Urinary bladder (tissue), 4 donors: ENCODE results near the gene ANLN. TPM values are rescaled to one million over a fixed set of nuclear protein-coding genes. Genes with fewer than 3 reads are reported as not detected.
"Not testable (repeated sequence)": the region's sequence is repeated elsewhere in the genome, so short reads cannot be mapped to it uniquely, and the experiment has no call there.

Experiments used
- DNase-seq: peaks from one replicate; pipeline ENCODE4 v3.0.0-alpha.2; 2015; ENCODE audit errors: extremely low spot score
- H3K27ac ChIP-seq: one replicate; pipeline ENCODE4 v1.5.1; 2013; ENCODE audit warnings: low read depth, mild to moderate bottlenecking, moderate library complexity
- H3K36me3 ChIP-seq: one replicate; pipeline ENCODE4 v1.6.1; 2013; ENCODE audit warnings: mild to moderate bottlenecking, moderate library complexity; ENCODE audit not compliant: insufficient read depth
- H3K4me1 ChIP-seq: one replicate; pipeline ENCODE4 v1.6.1; 2013; ENCODE audit warnings: mild to moderate bottlenecking, moderate library complexity; ENCODE audit not compliant: insufficient read depth
- H3K4me3 ChIP-seq: one replicate; pipeline ENCODE4 v1.5.1; 2013; ENCODE audit warnings: low read depth, low read length
- WGBS: extraction: QIAGEN DNeasy Blood & Tissue Kit; methylation state at CpG from one replicate; pipeline ENCODE4 v1.1.7; 2013; 5-methylcytosine and 5-hydroxymethylcytosine counted together
- polyA plus RNA-seq: library from polyadenylated mRNA; stranded (reverse); fragments of 200-250 nt; gene quantifications from one replicate; pipeline ENCODE4 v1.2.3, GENCODE V29; 2013
- total RNA-seq: library from RNA; depleted of rRNA; stranded (reverse); fragments of >200 nt; gene quantifications from one replicate; pipeline ENCODE4 v1.2.3, GENCODE V29; 2014
- donor health status: healthy with polysubstance abuse.
- donor health status: healthy.

The ANLN gene
- total and polyA plus RNA-seq, 2 donors: 1.4 to 66.0 TPM

- no peaks in the 10 kb centered on the region for H3K36me3 ChIP-seq
- H3K27ac ChIP-seq: no peak overlapping the region
- DNase-seq: no peak
- H3K4me3 ChIP-seq: no peak overlapping the region
- H3K4me1 ChIP-seq: no peaks in the 10 kb centered on the region
- 71% methylated on average over 12 of the region's 12 CpGs for WGBS
Measured at GRCh38 chr7:36473454-36474282, 84.0 kb downstream of the ANLN start.

DNA sequence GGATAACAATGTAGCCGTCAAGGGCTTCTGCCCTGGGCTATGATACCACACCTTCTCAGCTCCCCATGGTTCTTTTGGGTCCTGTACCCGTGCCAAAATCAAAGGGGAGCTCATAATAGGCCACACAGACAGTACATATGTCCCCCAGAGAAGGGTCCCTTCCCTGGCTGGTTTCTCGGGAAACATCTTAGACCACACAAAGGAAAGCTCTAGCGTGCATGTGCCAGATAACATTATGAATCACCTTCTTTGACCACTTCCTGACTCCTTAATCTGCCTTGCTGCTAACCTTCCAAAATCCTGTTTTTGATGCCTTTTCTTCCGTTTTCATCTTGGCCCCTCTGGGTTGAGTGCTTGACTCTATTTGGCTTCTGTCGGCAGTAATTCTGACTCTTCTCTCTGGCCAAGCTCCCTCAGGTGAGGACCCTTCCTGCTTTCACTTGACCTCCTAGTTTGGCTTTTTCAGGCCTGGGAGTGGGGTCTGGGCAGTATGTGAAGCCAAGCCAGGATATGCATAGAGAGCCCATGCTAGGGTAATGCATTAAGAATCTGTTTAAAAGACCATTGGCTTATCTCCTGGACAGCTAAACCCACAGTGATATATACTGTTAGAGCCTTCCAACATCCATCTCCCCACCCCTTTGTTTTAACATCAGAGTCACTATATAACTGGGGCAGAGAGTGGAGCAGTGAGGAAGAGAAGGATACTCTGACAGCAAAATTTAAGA lies 84.8 kb downstream of the ANLN start:
- 58% methylated on average over 6 of the region's 6 CpGs for WGBS
- no peak for DNase-seq
- H3K4me3 ChIP-seq: no peak overlapping the region
- H3K27ac ChIP-seq: no peak overlapping the region
- H3K4me1 ChIP-seq: no peaks in the 10 kb centered on the region
- H3K36me3 ChIP-seq: no peaks in the 10 kb centered on the region

- Histone ChIP-seq H3K4me3 (no peak overlapping the region), H3K4me1 (no peaks in the 10 kb centered on the region), H3K27ac (no peak overlapping the region), H3K36me3 (no peaks in the 10 kb centered on the region)
- DNase-seq: no peak
Measured at GRCh38 chr7:36475011-36475342, 85.3 kb downstream of the ANLN start.

DNA sequence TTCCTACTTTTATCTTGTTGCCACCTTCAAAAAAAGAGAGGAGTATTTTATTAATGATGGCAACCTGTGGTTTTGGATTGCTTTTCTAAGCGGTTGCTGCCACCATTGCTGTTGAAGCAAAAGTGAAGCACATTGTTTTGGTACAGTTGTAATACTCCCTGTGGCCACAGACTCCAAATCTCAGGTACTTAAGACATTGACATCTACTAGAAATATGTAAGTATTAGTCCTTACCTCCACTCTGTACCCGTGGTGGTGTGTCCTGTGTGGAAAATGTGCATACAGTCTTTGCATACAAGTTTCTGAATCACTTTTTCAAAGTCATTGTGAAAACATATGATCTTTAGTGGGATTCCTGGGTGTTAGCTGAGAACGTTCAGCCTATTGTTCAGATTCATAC lies 85.7 kb downstream of the ANLN start:
- H3K27ac ChIP-seq: no peak overlapping the region
- DNase-seq: no peak
- H3K36me3 ChIP-seq: no peaks in the 10 kb centered on the region
- no peaks in the 10 kb centered on the region for H3K4me1 ChIP-seq
- WGBS: 87% methylated on average over 3 of the region's 3 CpGs
- H3K4me3 ChIP-seq: no peak overlapping the region

DNA sequence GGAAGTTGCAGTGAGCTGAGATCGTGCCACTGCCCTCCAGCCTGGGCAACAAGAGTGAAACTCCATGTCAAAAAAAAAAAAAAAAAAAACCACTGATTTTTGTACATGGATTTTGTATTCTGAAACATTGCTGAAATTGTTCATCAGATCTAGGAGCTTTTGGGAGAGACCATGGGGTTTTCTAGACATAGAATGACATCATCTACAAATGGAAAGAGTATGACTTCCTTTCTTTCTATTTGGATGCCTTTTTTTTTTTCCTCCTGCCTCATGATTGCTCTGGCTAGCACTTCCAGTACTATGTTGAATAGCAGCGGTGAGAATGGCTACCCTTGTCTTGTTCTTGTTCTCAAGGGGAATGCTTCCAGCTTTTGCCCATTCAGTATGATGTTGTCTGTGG lies 89.1 kb downstream of the ANLN start:
- H3K4me1 ChIP-seq: no peaks in the 10 kb centered on the region
- H3K4me3 ChIP-seq: no peak overlapping the region
- DNase-seq: no peak
- H3K36me3 ChIP-seq: no peaks in the 10 kb centered on the region
- WGBS: 84% methylated on average over 2 of the region's 2 CpGs
- H3K27ac ChIP-seq: no peak overlapping the region

- not testable (repeated sequence) for H3K27ac ChIP-seq, H3K36me3 ChIP-seq, H3K4me3 ChIP-seq, H3K4me1 ChIP-seq, DNase-seq
- WGBS: 77% methylated on average over 4 of the region's 4 CpGs
Measured at GRCh38 chr7:36483853-36484252, 94.2 kb downstream of the ANLN start.

GRCh38 chr7:36484265-36484664 lies 94.6 kb downstream of the ANLN start:
- Histone ChIP-seq H3K4me3 (no peak overlapping the region), H3K36me3 (no peaks in the 10 kb centered on the region), H3K4me1 (no peaks in the 10 kb centered on the region), H3K27ac (no peak overlapping the region)
- WGBS: 57% methylated on average over 8 of the region's 8 CpGs
- DNase-seq: no peak

DNA sequence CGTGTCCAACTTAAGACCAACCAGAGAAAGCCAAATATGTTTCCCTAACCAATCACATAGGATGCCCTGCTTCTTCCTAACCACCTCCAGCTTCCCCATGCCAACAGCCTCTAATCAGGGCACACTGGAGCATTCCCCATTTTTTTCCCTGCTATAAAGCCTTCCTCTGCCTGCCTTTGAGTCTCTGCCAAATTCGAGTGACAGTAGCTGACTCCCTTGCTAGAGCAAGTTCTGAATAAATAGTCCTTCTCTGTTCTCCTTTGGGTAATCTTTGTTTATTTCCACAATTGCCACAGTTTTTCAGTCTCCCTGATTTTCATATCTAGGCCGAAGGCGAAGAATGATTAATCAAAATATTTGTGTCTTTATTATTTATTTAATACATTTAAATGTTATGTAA lies 96.7 kb downstream of the ANLN start:
- H3K36me3 ChIP-seq: no peaks in the 10 kb centered on the region
- 73% methylated on average over 4 of the region's 4 CpGs for WGBS
- no peak for DNase-seq
- H3K27ac ChIP-seq: no peak overlapping the region
- H3K4me1 ChIP-seq: no peaks in the 10 kb centered on the region
- H3K4me3 ChIP-seq: no peak overlapping the region

DNA sequence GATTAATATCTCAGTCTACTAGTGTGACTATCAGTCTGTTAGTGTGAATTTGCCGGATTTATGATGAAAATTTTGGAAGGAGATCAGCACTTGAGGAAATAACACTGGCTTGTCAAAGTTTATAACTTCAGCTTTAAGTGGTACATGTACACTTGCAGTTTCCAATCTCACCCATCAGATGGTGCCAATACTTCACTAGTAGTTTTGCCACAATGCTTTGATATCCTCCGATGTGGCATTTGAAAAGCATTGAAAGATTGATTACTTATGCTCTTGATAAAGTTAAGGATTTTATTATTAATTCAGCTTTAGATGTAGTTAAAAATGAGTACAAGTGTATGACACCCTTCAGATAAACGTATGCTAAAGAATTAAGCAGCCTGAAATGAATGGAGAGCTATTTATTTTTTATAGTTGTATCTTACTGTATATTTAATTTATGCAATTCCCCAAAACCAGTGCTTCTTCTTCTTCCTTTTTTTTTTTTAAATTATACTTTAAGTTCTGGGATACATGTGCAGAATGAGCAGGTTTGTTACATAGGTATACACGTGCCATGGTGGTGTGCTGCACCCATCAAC lies 98.2 kb downstream of the ANLN start:
- H3K4me1 ChIP-seq: no peaks in the 10 kb centered on the region
- H3K4me3 ChIP-seq: no peak overlapping the region
- DNase-seq: no peak
- H3K27ac ChIP-seq: no peak overlapping the region
- H3K36me3 ChIP-seq: no peaks in the 10 kb centered on the region
- WGBS: 37% methylated on average over 4 of the region's 4 CpGs

DNA sequence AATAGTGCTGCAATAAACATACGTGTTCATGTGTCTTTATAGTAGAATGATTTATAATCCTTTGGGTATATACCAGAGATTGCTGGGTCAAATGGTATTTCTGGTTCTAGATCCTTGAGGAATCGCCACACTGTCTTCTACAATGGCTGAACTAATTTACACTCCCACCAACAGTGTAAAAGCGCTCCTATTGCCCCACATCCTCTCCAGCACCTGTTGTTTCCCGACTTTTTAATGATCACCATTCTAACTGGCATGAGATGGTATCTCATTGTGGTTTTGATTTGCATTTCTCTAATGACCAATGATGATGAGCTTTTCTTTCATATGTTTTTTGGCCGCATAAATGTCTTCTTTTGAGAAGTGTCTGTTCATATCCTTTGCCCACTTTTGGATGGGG lies 99.0 kb downstream of the ANLN start:
- H3K27ac ChIP-seq, DNase-seq, H3K4me3 ChIP-seq, H3K4me1 ChIP-seq, H3K36me3 ChIP-seq: not testable (repeated sequence)
- WGBS: 93% methylated on average over 5 of the region's 5 CpGs

DNA sequence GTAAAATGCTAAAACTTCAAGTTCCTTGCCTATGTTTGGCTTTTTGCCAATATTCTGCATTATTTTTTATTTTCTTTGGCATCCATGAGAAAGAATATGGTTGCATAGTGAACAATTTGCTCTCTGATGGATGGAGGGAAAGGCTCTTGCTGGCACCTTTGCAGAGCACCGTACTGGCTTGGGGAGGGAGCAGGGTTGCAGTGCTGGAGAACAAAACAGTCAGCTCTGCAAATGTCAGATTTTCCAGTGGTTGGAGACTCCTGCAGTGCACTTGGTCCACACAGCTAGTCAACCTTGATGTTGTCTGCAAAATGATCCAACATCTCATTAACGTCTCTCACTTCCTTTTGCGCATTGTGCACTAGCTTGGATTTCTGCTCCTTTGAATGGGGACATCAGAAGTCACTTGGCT lies 100.8 kb downstream of the ANLN start:
- Histone ChIP-seq H3K27ac (no peak overlapping the region), H3K4me1 (no peaks in the 10 kb centered on the region), H3K36me3 (no peaks in the 10 kb centered on the region), H3K4me3 (no peak overlapping the region)
- 69% methylated on average over 3 of the region's 3 CpGs for WGBS
- no peak for DNase-seq

GRCh38 chr7:36491317-36491716 lies 101.7 kb downstream of the ANLN start:
- DNase-seq: no peak
- WGBS: 82% methylated on average over 3 of the region's 3 CpGs
- Histone ChIP-seq H3K36me3 (no peaks in the 10 kb centered on the region), H3K4me1 (no peaks in the 10 kb centered on the region), H3K4me3 (no peak overlapping the region), H3K27ac (no peak overlapping the region)

GRCh38 chr7:36496576-36496975 lies 106.9 kb downstream of the ANLN start:
- no peak overlapping the region for H3K27ac ChIP-seq
- no peak for DNase-seq
- H3K4me3 ChIP-seq: no peak overlapping the region
- no peaks in the 10 kb centered on the region for H3K4me1 ChIP-seq
- H3K36me3 ChIP-seq: no peaks in the 10 kb centered on the region
- WGBS: 85% methylated on average over 6 of the region's 6 CpGs

DNA sequence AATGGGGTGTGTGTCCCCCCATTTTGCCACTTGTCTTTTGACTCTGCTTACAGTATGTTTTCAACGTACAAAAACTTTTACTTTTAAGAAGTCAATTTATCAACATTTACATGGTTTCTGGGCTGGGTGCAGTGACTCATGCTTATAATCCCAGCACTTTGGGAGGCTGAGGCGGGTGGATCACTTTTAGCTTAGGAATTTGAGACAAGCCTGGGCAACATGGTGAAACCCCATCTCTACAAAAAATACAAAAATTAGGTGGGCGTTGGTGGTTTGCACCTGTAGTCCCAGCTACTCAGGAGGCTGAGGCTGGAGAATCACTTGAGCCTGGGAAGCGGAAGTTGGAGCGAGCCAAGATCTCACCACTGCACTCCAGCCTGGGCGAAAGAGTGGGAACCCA lies 107.5 kb downstream of the ANLN start:
- not testable (repeated sequence) for H3K4me3 ChIP-seq, H3K27ac ChIP-seq, DNase-seq, H3K4me1 ChIP-seq, H3K36me3 ChIP-seq
- 84% methylated on average over 6 of the region's 6 CpGs for whole genome bisulfite sequencing
